HG03457 (cell line): ENCODE results near the gene ZDHHC4.

Source experiments
- ATAC-seq: cut with Tn5 transposase; IDR thresholded peaks from one replicate; pipeline ENCODE4 v1.9.1; 2021; ENCODE audit warnings: moderate number of reproducible peaks; ENCODE audit not compliant: unreplicated experiment

The ZDHHC4 gene

DNA sequence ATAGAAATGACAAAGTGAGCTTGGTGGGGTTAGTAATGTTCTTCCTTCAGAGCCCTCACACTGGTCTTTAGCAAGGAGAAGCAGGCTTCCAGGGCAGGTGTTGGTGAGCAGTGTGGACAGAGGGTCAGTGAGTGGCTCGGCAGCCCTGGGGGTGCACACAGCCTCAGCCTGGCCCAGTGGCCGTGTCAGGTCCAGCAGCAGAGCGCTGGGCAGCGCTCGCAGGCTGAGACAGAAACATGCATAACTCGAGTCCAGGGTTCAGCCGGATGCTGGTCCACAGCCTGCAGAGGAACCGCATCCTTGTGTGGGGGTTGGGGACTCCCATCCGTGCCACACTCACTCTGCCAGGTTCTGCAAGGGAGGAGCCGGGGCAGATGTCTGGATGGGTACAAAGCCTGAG lies 27.2 kb downstream of the ZDHHC4 start:
- ATAC-seq: no peak

- no peak for ATAC-seq
Measured at GRCh38 chr7:6606866-6607583, 29.8 kb downstream of the ZDHHC4 start.

GRCh38 chr7:6607651-6608051 lies 30.4 kb downstream of the ZDHHC4 start:
- no peak for ATAC-seq

DNA sequence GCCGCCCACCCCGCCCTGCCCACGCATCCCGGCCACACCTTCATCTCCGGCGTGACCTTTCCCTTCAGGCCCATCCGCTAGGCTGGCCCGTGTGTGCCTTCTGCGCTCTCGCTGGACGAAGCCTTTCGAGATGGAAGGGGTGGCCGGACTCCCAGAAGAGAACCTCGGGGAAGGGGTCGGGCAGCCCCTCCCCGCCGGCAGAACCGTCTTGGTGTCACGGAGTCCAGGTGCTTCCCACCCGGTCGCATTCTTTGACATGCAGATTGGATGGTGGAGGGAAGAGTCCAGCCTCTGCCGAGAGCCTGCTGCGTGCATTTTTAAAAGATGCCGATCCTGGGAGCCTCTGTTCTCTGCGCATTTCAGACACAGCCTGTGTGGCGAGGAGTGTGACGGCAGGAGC lies 30.8 kb downstream of the ZDHHC4 start:
- no peak for ATAC-seq

GRCh38 chr7:6608794-6609193 lies 31.5 kb downstream of the ZDHHC4 start:
- no peak for ATAC-seq

GRCh38 chr7:6612819-6613218 lies 35.6 kb downstream of the ZDHHC4 start:
- no peak for ATAC-seq

DNA sequence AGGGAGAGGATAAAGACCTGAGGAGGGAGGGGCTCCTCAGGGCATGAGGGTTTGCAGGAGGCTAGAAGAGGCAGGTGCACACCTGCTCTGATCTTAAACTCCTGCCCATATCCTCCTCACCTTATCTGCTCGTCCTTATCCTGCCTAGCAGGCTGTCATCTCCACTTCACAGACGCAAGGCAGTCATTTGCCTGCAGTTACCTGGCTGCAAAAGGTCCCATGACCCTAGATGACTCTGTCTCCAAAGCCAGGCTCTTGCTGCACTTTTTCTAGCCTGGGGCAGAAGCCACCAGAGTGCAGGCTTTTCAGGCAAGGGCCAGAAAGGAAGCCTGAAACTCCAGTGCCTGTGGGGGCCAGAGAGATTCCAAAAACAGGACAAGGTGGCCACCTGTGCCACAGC lies 36.5 kb downstream of the ZDHHC4 start:
- ATAC-seq: no peak

- no peak for ATAC-seq
Measured at GRCh38 chr7:6614953-6615722, 37.9 kb downstream of the ZDHHC4 start, which contains the start of gene ZNF853. Gene ZNF853, plus strand, starts transcription at chr7:6615610. Its CDS starts 565 bp downstream, at chr7:6616175.

GRCh38 chr7:6615723-6616555 lies 38.7 kb downstream of the ZDHHC4 start:
- no peak for ATAC-seq

GRCh38 chr7:6616854-6617643 lies 39.8 kb downstream of the ZDHHC4 start:
- no peak for ATAC-seq

- no peak for ATAC-seq
Measured at GRCh38 chr7:6618621-6619020, 41.4 kb downstream of the ZDHHC4 start.

DNA sequence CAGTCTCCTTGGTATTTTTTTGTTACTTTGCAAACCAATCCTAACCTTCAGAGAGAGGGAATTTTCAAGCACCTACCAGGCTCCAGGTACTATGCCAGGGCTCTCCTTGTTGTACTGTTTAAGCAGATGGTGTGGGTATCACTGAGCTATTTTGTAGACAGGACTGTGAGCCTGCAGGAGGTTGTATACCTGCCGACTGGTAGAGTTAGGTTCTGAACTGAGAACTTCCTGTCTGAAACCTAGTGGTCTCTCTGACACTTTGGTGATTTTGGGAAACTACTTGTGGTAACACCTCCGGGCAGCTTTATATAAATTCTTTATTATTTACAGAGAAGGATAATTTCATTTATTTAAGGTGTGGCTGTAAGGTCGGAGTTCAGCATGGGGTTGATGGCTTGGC lies 42.7 kb downstream of the ZDHHC4 start:
- no peak for ATAC-seq

DNA sequence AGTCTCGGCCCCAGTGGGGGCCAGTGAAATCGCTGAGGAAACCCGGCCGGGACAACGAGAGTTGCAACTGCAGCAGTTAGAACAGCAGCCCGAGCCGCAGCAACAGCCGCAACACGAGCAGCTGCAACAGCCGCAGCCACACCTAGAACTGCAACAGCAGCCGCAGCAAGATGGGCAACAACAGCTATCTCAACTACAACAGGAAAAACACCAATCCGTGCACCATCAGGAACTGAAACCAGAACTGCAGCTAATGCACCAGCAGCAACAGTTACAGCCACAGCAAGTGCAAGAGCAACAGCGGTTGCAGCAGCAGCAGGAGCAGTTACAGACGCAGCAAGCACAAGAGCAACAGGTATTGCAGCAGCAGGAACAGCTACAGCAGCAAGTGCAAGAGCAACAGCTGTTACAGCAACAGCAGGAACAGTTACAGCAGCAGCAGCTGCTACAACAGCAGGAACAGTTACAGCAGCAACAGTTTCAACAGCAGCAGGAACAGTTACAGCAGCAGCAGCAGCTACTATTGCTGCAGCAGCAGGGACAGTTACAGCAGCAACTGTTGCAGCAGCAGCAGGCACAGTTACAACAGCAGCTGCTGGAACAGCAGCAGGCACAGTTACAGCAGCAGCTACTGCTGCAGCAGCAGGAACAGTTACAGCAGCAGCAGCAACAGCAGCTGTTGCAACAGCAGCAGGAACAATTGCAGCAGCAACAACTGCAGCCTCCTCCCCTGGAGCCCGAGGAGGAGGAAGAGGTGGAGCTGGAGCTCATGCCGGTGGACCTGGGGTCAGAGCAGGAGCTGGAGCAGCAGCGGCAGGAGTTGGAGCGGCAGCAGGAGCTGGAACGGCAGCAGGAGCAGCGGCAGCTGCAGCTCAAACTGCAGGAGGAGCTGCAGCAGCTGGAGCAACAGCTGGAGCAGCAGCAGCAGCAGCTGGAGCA lies 44.2 kb downstream of the ZDHHC4 start:
- no peak for ATAC-seq

GRCh38 chr7:6622134-6622710 lies 45.0 kb downstream of the ZDHHC4 start:
- no peak for ATAC-seq

GRCh38 chr7:6623589-6624245 lies 46.5 kb downstream of the ZDHHC4 start:
- no peak for ATAC-seq

- no peak for ATAC-seq
Measured at GRCh38 chr7:6624246-6624611, 47.0 kb downstream of the ZDHHC4 start.

GRCh38 chr7:6628045-6628444 lies 50.8 kb downstream of the ZDHHC4 start:
- no peak for ATAC-seq

DNA sequence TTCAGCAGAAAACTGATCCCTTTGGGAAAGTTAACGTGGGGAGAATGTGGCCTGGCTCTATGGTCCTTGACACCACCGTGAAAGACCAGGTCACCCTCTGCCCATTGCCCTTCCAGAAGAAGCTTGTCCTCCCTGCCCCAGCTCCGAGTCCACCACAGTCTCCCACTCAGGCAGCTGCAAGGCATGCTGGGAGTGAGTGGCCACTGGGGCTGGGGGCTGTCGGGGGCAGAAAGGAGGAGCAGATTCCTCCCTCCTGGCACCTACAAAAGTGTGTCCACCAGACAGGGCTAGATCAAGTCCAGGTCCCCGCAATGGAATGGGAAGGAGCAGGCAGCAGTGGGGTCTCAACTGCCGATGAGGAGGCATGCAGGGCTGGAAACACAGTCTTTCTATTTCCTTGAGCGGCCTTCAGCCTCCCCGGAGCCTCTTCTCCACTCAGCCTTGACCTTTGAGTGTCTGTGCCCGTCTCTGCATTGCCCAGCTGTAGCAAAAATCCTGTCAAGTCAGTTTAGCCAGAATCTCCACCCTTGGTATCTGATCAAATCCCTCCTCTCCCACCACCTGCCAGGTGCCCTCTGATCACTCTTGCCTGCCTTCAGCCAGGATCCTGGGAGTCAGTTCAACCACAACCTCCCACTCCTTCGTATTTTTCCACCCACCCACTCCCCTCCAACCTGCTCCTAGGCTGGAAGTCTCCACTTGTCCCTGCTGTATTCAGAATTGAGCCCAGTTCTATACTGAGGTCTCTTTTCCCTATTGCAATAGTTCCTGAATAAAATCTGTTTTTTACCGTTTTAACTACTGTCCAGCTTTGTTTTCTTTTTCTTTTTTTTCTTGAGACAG lies 53.0 kb downstream of the ZDHHC4 start:
- no peak for ATAC-seq
